NCI-H146 (cell line): Measurements from ENCODE around the gene DOLK.

Experiments used
- DNase-seq: peaks from one replicate; lab custom pipeline; 2025; lab: John Stamatoyannopoulos, UW

The DOLK gene

DNA sequence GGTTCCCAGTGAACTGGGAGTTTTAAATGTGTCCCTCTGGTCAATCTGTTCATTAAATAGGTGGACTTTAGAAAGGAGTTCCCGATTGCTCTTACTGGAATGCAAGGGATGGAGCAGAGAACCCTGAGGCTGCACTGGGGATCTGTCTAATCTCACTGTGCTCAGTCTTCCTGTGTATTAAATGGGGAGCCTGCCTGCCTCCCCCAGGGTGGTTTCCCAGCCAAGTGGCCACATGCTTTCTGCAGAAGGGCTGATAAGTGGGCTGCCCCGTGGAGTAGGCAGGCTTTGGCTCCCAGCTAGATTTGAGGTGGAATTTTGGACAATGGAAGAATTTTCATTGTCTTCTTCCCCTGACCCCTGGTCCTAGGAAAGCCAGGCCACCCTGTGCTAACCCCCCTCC is 40.7 kb downstream of the DOLK start:
- DNase-seq = no peak

- DNase-seq = no peak
These were observed 41.4 kb downstream of the DOLK start for GRCh38 chr9:128905964-128906363.

GRCh38 chr9:128903871-128904620 is 43.4 kb downstream of the DOLK start:
- DNase-seq = no peak

DNA sequence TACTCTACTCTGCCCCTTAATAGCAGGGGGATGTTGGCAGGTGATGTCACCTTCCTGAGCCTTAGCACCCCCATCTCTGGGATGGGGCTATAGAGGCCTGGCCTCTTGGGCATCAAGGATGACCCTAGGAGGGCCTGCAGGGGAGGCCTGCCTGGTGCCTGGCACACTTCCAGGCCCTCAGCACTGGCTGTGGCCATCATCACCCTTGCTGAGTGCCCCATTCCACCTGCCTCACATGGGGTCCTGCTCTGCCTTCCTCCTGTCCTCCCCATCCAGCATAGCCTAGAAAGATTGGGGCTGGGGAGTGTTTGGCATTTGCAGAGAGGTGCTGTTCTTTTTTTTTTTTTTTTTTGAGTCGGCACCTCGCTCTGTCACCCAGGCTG is 44.3 kb downstream of the DOLK start:
- DNase-seq = no peak

DNA sequence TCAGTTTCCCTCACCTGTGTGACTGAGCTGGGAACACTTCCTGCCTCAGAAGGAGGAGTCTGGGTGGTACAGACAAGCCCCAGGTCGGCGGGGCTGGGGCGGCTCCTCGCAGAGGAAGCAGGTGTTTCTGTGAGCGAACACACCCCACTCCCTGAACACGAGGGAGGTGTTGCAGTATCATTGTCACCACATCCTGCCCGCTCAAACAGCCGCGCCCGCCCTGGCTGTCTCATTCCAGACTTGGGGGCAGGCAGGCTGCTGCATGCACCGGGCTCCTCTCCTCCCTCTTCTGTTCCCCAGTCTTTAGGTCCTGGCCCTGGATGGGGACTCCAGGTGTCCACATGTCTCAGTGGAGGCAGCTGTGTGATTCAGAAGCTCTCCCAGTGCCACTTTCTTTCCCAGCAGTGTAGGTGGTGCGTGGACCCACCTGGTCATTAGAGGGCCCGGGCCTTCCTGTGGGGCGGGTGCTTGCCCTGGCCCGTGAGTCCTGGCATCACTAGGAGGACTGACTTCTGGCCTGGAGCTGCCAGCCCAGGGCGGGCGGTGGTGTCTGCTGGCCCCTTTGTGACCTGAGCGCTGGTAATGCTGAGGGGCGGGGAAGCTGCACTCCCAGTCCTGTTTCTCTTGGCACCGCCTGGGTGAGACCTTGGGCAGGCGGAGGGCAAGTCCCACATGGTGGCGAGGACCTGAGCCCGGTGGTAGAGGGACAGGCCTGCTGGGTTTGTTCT is 44.9 kb downstream of the DOLK start:
- DNase-seq = no peak

DNA sequence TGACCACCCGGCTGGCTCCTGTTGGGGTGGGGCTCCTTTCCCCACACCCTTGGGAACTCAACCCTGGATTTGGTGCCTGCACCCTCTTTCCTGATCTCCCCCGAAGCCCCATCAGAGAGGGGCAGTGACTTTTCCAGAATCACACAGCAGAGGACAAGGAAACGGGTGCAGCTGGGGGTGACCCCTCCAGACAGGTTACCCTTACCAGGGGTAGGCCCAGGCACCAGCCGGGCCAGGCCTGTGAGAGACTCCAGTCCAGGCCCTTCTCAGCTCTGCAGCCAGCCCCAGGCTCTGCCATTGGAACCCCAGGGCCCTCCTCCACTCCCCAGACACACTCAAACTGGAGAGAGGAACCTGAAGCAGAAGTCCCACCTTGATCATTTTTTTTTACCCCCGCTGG is 45.6 kb downstream of the DOLK start:
- no peak for DNase-seq

GRCh38 chr9:128901379-128901778 is 46.0 kb downstream of the DOLK start:
- no peak for DNase-seq

- no peak for DNase-seq
These were observed 47.7 kb downstream of the DOLK start for GRCh38 chr9:128899566-128900322.

GRCh38 chr9:128898845-128899565 is 48.4 kb downstream of the DOLK start:
- no peak for DNase-seq

- DNase-seq = no peak
These were observed 49.0 kb downstream of the DOLK start for GRCh38 chr9:128898382-128898781.

- no peak for DNase-seq
These were observed 51.8 kb downstream of the DOLK start for GRCh38 chr9:128895556-128895955.
